GM19239 (cell line): ENCODE results near the gene IDH3A.
"Not testable (repeated sequence)": the region's sequence is repeated elsewhere in the genome, so short reads cannot be mapped to it uniquely, and the experiment has no call there.

Source experiments
- DNase-seq: peaks from one replicate; pipeline ENCODE4 v3.0.0; 2011; ENCODE audit warnings: low spot score; ENCODE audit not compliant: insufficient read length
- FAIRE-seq: peaks from 2 replicates; lab custom pipeline; 2011; peaks lifted over from hg19 to GRCh38; lab: Jason Lieb, UNC

Gene IDH3A

DNA sequence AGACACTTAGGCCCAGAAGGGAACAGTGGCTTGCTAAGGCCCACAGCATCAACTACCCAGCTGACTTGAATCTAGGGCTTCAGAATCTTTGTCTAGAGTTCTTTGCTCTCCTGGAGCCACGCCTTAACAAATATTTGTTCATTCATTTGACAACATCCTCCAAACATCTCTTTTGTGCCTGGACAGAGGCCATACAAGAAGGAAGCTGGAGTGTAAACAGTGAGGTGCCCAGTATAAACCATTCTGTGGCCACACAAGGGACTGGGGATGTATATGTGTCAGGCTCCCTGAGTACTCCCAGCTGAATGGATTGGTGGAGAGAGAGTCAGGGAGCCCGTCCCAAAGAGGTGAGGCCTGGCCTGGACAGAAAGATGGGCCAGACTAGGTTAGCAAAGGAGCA lies 21.3 kb upstream of the IDH3A start:
- DNase-seq: no peak
- FAIRE-seq: no peak

DNA sequence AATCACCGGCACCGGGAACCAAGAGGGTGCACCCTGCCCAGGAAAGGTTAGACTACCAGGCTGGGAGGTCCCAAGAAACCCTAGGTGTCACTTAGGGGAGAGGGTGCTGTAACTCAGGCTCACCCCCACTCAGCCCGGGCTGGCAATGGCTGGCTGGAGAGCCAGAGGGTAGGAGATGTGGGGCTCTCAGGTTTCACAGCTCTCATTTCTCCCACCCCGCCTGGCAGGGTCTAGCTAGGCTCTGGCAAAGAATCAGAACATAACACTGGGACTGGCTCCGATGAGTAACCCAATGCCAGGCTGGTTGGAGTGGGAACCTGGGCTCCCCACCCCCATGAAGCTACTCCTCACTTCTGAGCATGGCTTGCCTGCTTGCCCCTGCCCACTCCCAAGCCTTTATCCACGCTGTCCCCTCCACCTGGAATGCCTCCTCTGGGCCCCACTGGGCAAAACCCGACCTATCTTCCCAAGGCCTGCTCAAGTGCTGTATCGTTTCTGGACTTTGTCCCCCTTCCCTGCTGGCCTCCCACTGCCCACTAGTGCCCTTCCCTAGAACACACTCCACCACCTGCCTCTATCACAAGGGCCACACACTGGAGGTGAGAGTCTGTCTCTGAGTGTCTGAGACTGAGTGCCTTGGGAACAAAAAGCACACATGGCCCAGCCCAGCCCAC lies 19.9 kb upstream of the IDH3A start:
- no peak for FAIRE-seq
- DNase-seq: no peak

DNA sequence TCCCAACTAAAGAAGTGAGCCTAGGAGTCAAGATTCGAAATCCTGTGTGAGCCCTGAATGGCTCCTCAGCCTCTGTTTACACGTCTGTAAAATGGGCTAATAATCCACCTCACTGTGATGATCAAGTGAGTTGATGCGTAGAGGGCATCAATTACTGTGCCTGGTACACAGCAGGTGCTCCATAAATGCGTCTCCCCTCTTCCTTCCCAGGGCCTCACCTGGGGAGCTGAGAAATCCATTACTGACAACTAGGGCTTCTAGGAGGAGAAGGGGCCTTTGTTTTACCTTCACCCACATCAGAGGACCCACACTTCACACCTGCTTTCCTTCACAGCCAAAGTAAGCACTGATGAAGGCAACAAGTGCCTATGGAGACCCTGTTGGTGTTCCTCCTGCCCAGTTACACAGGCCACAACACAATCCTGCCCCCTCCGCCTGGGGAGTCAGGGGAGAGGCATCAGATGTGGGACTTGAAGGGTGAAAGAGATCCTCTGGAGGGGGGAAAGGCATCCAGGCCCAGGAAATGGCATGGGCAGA lies 19.3 kb upstream of the IDH3A start:
- no peak for DNase-seq

DNA sequence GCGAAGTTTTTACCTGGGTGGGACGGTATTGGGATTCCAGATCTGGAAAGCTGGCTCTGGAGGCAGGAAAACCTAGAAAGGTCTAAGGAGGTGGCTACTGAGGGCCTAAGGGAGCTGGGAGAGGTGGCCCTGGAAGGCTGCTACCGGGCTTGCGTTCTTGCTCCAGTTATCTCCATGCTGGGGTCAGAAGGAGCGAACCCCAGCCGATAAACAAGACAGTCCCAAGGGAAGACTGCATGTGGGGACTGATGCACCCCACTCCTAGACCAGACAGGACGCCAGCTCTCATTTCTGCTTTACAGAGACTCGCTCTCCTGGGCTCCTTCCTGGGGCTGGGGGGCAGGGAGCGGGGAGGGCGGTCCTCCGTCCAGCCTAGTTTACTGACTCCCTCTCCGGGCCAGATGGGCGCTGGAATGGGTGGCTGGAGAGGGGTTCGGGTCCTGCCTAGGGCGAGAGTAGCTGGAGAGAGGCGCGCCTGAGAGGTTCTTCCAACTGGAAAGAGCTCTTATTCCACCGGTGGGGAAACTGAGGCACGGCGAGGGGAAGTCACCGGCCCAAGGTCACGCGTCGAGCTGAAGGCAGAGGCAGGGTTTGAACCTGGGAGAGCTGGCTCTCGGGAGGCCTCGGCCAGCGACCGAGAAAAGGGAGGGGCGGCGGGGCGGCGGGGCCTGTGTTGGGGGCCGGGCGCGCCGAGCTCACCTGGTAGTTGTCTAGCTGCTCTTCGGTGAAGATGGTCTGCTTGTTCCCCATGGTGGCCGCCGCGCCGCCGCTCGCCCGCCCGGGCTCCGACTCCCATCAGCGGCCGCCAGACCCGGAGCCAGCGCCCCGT lies 18.5 kb upstream of the IDH3A start:
- FAIRE-seq (no peak), DNase-seq (peak; percentile 44)

More for the DNA sequence above, 19.3 kb upstream of the IDH3A start:
- no peak for FAIRE-seq

DNA sequence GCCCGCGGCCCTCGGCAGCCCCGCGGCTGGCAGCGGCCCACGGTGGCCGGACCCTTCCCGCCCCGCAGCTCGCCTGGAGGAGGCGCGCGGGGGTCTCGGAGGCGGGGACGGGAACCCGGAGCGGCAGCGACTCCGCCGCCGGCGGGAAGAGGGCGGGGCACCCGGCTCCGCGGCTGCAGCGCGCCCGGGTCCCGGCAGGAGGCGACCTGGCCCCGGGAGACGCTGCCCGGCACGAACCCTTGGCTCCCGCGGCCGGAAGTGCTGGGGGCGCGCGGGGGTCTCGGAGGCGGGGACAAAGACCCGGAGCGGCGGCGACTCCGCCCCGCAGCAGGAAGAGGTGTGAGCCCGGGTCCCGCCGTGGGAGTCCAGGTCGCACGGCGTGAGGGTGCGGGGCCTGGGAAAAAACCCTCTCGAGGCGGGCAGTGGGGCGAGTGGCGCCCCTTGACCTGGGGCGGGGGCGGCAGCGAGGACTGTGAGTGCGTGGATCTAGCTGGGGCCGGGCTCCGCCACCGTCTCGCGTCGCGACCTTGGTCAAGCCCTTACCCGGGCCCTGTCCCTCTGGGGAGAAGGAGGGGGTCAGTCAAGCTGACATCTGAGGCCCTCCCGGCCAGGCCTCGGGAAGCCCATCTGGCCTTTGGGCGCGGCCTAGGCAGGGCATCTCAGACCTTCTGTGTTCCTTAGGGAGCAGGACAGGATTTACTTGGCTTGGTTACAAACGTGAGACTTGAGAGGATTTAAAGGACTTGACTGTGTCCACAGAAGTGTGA lies 17.7 kb upstream of the IDH3A start, which contains the start of gene CIB2:
Gene CIB2, minus strand, starts transcription at position 151 of the 767 bp plus-strand sequence. CDS start 230 bp downstream, outside the sequence.
- FAIRE-seq (peak; percentile 66), DNase-seq (peak; percentile 95)

DNA sequence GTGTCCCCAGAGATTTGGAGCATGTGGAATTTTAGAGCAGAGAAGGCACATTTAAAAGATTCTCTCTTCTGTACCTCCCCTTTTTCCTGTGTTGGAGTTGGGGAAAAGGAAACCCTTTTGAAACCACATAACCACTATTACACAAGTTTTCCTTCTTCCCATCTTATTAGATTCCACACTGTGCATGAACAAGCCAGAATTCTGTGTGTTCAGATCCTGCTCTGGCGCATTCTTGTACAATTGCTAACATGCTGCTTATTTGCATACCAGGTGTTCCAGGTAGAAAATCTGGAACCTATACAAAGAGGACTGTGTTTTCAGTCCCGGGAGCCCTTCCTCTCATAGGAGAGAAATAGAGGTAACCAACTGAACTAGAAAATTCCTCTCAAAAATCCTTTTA lies 15.4 kb upstream of the IDH3A start:
- DNase-seq (no peak), FAIRE-seq (no peak)

DNA sequence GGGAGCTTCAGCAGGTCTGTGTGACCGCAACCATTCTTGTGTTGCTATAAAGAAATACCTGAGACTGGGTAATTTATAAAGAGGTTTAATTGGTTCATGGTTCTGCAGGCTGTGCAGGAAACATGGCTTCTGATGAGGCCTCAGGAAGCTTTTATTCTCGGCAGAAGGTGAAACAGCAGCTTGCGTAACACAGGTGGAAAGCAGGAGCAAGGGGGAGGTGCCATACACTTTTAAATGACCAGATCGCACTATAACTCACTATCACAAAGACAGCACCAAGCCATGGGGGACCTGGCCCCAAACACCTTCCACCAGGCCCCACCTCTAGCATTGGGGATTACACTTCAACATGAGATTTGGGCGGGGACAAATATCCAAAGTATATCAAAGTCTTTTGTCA lies 9.6 kb upstream of the IDH3A start:
- DNase-seq (no peak), FAIRE-seq (no peak)

DNA sequence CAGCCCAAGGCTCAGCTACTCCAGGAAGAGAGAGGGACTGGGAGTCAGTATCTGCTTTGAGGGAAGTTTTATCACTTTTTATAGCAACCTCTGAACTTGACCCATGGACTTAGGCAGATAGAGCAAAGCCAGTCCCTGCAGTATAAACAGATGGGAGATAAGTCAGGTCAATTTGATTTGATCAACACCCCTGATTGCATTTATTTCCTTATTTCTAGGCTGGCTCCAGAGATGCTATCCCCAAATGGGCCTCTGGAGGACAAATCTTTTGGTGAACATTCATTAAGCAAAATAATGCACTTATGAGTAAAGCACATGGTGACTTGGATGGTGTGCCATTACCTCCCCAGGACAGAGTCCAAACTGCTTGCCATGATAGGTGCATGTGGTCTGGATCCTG lies 8.9 kb upstream of the IDH3A start:
- DNase-seq (no peak), FAIRE-seq (no peak)

DNA sequence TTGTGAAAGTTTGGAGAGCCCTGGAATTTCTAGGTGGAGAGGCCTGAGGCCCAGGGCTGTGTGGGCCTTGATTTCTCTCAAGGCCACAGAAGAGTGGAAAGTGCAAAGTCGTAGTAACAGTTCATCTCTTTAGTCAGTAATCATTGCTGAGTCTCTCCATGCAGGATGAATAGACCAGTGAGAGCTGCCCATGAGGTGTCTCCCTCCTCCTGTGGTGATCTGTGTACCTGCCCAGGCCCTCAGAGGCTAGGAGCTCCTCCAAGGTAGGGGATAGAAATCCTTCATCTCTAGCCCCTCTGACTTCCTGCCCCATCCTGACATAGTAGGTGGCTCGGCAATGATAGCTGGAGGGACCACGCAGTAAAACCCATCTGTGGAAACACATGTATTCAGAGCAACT lies 6.8 kb upstream of the IDH3A start:
- no peak for DNase-seq
- no peak for FAIRE-seq

DNA sequence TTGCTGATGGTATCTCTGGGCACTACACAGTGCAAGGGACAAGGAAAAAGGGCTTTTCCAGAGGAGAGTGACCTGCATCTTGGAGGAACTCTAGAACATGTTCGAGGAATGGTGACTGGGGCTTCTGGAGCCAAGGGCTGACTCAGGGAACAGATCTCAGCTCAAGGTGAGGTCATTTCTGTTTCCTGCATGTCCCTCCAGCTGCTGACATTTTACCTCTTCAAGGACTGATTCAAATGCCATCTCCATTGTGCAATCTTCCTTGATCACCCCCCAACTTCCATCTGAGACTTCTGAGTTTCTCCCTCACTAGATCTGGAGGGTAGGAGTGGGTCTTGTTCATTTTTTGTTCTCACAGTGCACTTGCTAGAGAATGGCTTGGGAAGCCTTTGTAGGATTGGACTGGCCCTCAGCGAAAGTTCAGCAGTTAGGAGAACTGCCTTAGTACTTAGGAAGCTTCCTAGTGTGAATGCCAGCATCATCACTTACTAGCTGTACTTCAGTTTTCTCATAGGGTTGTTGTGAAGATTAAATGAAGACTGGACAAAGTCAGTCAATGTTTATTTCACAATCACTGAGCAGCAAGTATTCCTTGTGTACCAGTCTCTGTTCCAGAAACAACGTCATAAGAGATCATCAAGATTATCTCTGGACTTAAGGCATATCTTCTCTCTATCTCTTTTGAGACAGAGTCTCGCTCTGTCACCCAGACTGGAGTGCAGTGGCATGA lies 2.6 kb upstream of the IDH3A start:
- FAIRE-seq (no peak), DNase-seq (no peak)

DNA sequence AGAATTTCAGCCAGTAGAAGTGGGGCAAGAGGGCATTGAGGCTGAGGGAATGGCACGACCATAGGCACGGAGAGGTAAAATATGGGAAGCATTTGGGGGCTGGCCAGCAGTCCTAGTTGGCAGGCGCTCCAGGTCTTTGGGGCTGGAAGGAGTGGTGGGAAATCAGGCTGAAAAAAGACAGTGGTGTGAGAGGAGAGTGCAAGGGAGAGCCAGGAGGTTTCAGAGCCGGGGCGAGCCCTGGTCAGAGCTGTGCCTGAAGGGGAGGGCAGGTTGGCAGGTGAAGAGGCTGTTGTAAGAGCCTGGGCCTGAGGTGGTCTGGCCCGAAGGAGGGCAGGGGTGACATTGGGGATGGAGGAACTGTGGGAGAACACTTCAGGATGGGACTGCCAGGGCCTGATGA lies 1.6 kb upstream of the IDH3A start:
- DNase-seq: no peak
- no peak for FAIRE-seq

DNA sequence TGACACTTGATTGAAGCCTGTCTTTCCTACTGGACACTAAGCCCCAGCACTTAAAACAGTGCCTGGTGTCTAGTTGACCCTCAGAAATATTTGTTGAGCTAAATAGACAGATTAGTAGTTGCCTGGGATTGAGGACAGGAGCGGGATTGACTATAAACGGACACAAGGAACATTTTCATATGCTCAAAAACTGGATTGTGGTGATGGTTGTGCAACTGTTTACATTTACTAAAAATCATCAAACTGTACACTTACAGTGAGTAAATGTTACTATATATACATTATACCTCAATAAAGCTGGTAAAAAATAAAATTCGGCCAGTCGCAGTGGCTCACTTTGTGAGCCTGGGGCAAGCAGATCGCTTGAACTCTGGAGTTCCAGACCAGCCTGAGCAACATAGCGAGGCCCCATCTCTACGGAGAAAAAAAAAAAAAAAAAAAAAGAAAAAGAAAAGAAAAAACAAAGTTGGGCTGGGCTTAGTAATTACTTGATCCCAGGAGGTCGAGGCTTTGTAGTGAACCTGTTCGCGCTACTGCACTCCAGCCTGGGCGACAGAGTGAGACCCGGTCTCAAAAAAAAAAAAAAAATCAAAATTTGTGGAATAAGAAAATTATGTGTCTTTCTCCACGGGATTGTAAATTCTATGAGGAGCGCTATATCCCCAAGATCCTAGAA lies 632 bp upstream of the IDH3A start:
- FAIRE-seq (no peak), DNase-seq (no peak)

DNA sequence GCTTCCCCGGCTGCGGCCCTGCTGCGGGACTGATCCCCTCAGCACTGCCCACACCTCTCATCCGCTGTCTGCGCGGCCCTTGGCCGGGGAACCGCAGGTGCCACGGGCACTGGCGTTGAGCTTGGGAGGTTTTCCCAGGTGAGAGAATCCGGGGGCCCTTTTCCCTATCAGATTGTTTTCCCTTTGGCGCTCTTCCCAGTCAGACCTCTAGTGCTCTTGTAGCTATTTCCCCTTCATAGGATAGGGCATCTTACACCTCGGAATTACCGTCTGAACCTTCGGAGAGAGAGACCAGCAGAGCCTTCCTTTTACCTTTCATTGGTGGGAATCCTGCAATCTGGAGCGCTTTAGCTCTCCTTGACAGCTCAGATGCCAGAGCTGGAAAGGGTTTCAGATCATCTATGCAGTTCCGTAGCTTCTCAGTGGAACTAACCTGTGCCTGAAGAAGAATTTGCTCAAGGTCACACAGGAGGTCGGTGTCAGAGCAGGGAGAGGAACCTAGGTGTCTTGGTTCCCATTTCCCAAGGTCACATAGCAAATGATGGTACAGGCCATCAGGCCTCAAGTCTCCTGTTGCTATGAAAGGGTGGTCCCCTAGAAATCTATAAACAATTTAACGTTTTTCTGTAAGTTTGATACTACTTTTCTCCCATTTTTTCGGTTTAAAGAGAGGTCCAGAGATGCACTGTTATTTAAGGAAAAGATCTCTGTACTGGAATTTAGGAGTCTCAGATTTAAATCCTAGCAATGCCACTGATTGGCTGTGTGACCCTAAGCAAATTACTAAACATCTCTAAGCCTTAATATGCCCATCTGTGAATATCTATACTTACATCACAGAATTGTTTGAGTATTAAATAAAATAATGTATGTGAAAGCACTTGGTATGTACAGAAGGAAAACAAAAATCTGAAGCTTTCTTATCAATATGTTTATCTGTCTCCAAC lies 916 bp downstream of the IDH3A start:
- DNase-seq: no peak
- FAIRE-seq: no peak

DNA sequence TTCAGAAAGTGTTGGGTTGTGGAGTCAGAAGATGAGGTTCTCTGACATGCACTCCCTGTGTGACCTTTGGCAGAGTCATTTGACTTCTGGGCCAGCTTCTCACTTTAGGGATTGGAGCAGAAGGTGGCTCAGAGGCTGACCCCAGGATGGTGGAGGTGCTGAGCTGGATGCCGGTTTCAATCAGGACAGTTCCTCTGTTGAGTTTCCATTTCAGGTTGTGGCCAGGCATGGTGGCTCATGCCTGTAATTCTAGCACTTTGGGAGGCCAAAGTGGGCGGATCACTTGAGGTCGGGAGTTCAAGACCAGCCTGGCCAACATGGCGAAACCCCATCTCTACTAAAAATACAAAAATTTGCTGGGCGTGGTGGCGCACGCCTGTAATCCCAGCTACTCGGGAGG lies 1.9 kb downstream of the IDH3A start:
- DNase-seq: not testable (repeated sequence)
- FAIRE-seq: peak; percentile 79

DNA sequence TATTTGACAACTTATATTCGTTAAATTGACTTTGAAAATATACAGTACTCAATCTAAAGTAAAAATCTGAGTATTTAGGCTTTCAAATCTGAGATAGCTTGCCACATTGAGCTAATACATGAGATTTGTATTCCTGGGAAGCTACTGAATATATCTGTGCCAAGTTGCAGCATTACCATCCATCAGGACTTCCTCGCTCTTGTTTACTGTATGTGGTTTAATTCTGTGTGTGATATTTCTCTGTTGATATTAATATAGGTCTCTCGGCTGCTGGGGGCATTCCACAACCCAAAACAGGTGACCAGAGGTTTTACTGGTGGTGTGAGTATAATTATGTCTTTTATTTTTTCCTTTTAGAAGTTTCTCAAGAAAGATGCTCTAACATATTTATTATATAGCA lies 5.8 kb downstream of the IDH3A start:
- FAIRE-seq: no peak
- no peak for DNase-seq

DNA sequence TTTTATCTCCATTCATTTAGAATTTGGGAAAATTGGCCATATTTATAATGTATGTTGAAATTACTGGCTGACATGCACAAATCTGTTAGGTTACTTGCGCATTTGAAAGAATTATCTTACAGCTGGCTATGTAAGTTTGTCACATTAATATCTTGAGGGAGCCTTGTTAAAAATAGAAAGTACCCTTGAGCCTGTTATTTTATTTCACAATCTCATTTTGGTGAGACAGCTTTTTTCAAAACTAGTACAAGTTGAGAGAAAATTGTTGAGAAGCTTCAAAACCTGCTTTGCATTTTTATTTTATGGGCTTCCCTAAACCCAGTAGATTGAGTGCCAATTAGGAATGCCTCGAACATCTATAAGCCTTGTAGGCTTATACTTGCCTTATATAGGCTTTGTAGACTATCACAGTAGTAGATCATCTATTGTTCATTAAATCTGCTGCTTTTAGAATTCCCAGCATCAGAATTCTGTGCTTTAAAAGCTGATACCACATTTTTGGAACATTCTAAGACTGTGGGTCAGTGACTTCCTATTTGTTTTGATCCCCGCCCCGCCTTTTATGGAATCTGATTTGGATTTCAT lies 6.3 kb downstream of the IDH3A start:
- no peak for DNase-seq
- no peak for FAIRE-seq

DNA sequence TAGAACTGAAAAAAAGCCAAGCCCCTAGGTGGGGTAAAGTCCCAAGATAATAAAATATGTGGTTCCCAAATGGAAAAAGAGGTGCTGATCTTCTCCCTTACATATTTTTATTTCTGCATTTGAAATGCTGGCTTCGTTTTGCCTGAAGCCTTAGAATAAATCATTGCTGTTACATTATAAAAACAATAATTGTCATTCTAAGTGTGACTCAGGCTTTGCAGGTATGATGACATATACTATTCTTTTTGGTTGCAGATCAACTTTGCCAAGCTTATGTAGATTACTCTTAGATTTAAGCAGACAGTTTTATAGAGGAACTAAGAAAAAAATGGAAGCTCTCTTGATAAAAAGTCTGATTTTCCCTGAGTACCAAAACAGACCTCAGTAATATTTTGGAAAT lies 7.5 kb downstream of the IDH3A start:
- DNase-seq (no peak), FAIRE-seq (no peak)

DNA sequence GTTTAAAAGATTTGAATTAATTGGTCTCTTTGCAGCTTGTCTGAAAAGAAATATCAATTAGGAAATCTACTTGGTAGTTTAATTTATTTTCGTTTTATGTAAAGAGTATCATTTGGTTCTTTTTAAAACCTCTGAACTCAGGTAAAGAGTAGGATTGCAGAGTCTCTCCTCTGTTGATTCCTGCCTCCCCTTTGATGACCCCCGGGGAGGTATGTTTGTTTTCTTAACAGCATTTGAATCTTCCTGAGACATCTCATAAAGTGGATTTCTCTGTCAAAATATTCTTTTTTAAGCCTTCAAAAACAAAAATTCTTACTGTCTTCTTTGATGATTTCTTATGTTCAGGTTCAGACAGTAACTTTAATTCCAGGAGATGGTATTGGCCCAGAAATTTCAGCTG lies 8.0 kb downstream of the IDH3A start:
- FAIRE-seq: no peak
- no peak for DNase-seq
